Breast epithelium (tissue), 4 donors: ENCODE results near the gene ENOX1. TPM values are rescaled to one million over a fixed set of nuclear protein-coding genes. Genes with fewer than 3 reads are reported as not detected.

Experiments
- DNase-seq, 2 donors: peaks; one replicate each; pipeline ENCODE4 v3.0.0-alpha.2; 2019; ENCODE audit warnings: low spot score in 2 of 2
- H3K27ac ChIP-seq, 2 donors: fragments of 200-600 bp; sonication (generic) in 1 of 2; one replicate each; pipeline ENCODE4 v1.5.1; 2016 to 2019; ENCODE audit warnings: mild to moderate bottlenecking in 1 of 2
- H3K27me3 ChIP-seq, 2 donors: fragments of 200-600 bp; sonication (generic) in 1 of 2; one replicate each; pipeline versions ENCODE4 v1.5.1 to v1.6.0; 2017 to 2019; ENCODE audit warnings: control low read depth in 1 of 2, mild to moderate bottlenecking in 1 of 2
- H3K36me3 ChIP-seq: fragments of 200-600 bp; one replicate; pipeline ENCODE4 v1.5.1; 2019
- H3K4me1 ChIP-seq, 2 donors: fragments of 200-600 bp; sonication (generic); one replicate each; pipeline ENCODE4 v1.5.1; 2016 to 2019; ENCODE audit warnings: control low read depth in 1 of 2
- H3K4me3 ChIP-seq, 3 donors: fragments of 200-600 bp; sonication (generic); 1 replicate in 2 of 3; 2 replicates in 1 of 3; pipeline ENCODE4 v1.5.1; 2016 to 2019; ENCODE audit warnings: mild to moderate bottlenecking in 3 of 3, moderate library complexity in 2 of 3
- H3K9me3 ChIP-seq, 2 donors: fragments of 200-600 bp; sonication (generic) in 1 of 2; one replicate each; pipeline ENCODE4 v1.5.1; 2016 to 2019; ENCODE audit warnings: control low read depth in 1 of 2
- POLR2A ChIP-seq: fragments of 450-650 bp; IDR thresholded peaks from one replicate; pipeline ENCODE4 v1.6.1; 2016; ENCODE audit warnings: antibody characterized with exemption, mild to moderate bottlenecking, moderate library complexity
- POLR2AphosphoS5 ChIP-seq, 3 donors: sonication (generic); formaldehyde crosslinking; IDR thresholded peaks; one replicate each; pipeline ENCODE4 v1.6.1; 2017; ENCODE audit warnings: antibody characterized with exemption in 3 of 3
- intact Hi-C: fragments of 100-400 bp; cut with DNase I; formaldehyde crosslinking; loops from one replicate; pipeline ENCODE4 v1.15.1; 2023; ENCODE audit warnings: low total_unique reads
- total RNA-seq, 3 donors: library from RNA; depleted of rRNA; stranded (reverse); fragments of >200 nt; gene quantifications; one replicate each; pipeline ENCODE4 v1.1.0, GENCODE V29; 2016
- TF ChIP-seq, protein P1 (sequence below), 3 donors: fragments of 450-650 bp; IDR thresholded peaks; one replicate each; pipeline ENCODE4 v1.5.1; 2016 to 2017; ENCODE audit warnings: antibody characterized with exemption in 3 of 3, mild to moderate bottlenecking in 3 of 3, moderate library complexity in 3 of 3

Gene ENOX1
- total RNA-seq, 3 donors from 2014 or later, result 1.9 to 2.3 (median 2.0) TPM

DNA sequence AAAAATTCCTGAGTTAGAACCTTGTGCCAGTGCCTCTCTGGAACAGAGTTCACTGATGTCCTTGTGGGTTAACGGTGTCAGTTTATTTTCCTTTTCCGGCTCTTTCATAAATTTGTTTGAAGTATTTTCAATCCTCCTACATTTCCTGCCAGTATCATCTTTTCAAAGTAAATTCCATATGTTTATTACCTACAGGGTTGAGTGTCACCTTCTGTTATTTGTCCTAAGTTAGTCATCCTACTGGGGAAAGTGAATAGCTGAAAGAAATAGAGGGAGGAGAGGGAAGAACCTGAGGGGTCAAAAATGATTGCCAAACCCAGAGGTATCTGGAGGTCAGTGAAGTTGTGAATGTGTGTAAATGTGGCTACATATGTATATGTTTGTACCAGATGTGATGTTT is 582.2 kb downstream of the ENOX1 start:
- H3K27me3 ChIP-seq, result no peaks in the 10 kb centered on the region
- no peaks in the 10 kb centered on the region for H3K36me3 ChIP-seq
- H3K4me3 ChIP-seq, result no peak overlapping the region
- DNase-seq, result no peak
- TF ChIP-seq, protein P1, sequence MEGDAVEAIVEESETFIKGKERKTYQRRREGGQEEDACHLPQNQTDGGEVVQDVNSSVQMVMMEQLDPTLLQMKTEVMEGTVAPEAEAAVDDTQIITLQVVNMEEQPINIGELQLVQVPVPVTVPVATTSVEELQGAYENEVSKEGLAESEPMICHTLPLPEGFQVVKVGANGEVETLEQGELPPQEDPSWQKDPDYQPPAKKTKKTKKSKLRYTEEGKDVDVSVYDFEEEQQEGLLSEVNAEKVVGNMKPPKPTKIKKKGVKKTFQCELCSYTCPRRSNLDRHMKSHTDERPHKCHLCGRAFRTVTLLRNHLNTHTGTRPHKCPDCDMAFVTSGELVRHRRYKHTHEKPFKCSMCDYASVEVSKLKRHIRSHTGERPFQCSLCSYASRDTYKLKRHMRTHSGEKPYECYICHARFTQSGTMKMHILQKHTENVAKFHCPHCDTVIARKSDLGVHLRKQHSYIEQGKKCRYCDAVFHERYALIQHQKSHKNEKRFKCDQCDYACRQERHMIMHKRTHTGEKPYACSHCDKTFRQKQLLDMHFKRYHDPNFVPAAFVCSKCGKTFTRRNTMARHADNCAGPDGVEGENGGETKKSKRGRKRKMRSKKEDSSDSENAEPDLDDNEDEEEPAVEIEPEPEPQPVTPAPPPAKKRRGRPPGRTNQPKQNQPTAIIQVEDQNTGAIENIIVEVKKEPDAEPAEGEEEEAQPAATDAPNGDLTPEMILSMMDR (IDR thresholded peaks at IDR 0.05), result no peak
- TF ChIP-seq POLR2A (no peak), POLR2AphosphoS5 (IDR thresholded peaks at IDR 0.05) (no peak)
- H3K9me3 ChIP-seq, result peaks cover 4 to 10% of the 10 kb centered on the region in 2 donors
- no peak overlapping the region for H3K27ac ChIP-seq
- no peaks in the 10 kb centered on the region for H3K4me1 ChIP-seq
- intact Hi-C loops, result no loop called here

DNA sequence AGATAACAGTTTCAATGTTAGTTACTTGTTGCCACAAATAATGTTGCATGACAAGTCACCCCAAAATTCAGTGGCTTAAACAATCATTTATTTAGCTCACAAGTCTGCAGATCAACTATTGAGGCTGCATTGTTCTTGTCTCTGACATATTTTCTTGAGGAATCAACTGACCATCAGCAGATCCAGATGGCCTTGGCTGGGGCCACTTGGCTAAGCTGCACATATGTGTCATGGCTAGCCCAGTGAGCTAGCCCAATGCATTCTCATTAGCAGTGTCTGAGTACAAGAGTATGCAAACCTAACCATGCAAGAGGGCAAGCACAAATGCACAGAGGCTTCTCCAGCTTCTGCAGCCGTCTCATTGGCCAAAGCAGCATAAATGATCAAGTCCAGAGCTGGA is 583.0 kb downstream of the ENOX1 start:
- intact Hi-C loops, result no loop called here
- TF ChIP-seq POLR2A (no peak), POLR2AphosphoS5 (IDR thresholded peaks at IDR 0.05) (no peak)
- TF ChIP-seq, protein P1 (IDR thresholded peaks at IDR 0.05), result no peak
- Histone ChIP-seq H3K9me3 (peaks cover 4 to 10% of the 10 kb centered on the region in 2 donors), H3K27ac (no peak overlapping the region), H3K4me3 (no peak overlapping the region), H3K36me3 (no peaks in the 10 kb centered on the region), H3K27me3 (no peaks in the 10 kb centered on the region), H3K4me1 (no peaks in the 10 kb centered on the region)
- no peak for DNase-seq

DNA sequence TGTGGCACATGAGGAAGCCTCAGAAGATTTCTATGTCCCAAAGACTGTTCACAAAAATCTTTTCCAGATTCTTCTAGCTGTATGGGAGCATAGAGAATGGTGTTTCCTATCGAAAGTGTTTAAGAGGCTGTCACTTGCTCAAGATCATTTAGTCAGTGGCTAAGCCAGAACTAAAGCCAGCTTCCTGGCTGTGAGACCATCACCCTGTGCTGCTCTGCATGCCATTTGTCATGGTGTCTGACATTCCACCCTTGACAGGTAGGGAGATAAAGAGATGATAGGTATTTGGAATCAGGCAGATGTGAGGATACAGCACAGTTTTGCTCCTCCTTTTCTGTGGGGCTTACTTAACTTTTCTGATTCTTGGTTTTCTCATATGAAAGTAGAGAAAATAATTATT is 586.0 kb downstream of the ENOX1 start:
- H3K4me3 ChIP-seq, result no peak overlapping the region
- no peaks in the 10 kb centered on the region for H3K36me3 ChIP-seq
- no peaks in the 10 kb centered on the region for H3K27me3 ChIP-seq
- no peaks in the 10 kb centered on the region for H3K4me1 ChIP-seq
- H3K27ac ChIP-seq, result no peak overlapping the region
- intact Hi-C loops, result no loop called here
- DNase-seq, result no peak
- TF ChIP-seq, protein P1 (IDR thresholded peaks at IDR 0.05), result no peak
- TF ChIP-seq POLR2AphosphoS5 (IDR thresholded peaks at IDR 0.05) (no peak), POLR2A (no peak)
- H3K9me3 ChIP-seq, result peaks cover 4 to 10% of the 10 kb centered on the region in 2 donors

DNA sequence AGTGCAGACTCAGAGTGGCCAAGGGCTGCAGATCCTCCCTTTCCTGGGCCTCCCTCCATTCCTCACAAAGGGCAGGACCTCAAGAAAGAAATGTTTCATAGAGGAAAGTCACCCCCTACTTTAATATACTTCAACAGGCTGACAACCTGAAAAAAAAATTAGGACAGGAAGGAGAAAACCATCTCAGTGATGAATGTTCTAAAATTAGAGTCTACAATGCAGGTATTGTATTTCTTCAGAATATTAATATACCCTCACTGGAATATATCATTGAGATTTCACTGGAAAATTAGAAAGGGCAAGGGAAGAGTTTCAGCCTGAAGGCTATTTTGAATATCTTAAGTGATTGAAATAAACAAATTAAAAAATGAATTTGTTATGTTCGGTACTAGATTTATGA is 586.5 kb downstream of the ENOX1 start:
- no peak for DNase-seq
- H3K9me3 ChIP-seq, result peaks cover 4 to 10% of the 10 kb centered on the region in 2 donors
- no peak overlapping the region for H3K4me3 ChIP-seq
- no peak for TF ChIP-seq POLR2AphosphoS5 (IDR thresholded peaks at IDR 0.05)
- TF ChIP-seq, protein P1 (IDR thresholded peaks at IDR 0.05), result no peak
- TF ChIP-seq POLR2A, result no peak
- H3K27me3 ChIP-seq, result no peaks in the 10 kb centered on the region
- H3K27ac ChIP-seq, result no peak overlapping the region
- H3K4me1 ChIP-seq, result no peaks in the 10 kb centered on the region
- intact Hi-C loops, result no loop called here
- no peaks in the 10 kb centered on the region for H3K36me3 ChIP-seq

DNA sequence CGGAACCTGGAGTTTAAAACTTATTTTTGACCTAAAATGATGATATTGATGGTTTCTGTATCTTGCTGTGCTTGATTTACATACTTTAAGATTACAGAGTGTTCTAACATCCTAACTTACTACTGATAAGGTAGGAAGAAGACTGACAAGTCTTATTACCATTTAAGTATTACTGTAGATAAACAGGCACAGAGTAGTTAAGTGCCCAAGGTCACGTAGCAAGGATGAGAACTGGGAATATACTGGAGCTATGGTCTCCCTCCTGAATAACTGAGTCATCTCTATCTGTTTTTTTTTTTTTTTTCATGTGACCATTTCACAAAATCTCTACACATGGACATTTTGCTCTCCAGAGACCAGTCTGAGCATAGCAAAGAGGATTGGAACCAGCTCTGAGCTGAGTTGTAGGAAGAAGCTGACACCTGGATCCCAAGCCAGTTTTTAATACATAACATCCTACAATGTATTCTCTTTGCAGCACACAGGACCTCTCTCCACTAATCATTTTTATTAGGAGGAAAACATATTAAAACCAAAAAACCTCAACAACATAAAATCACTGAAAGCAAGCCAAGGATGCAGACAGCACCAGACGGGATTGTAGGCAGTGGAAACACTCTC is 589.9 kb downstream of the ENOX1 start:
- H3K27ac ChIP-seq, result peak overlapping the region in 1 of 2 donors; percentile 42
- no peak overlapping the region for H3K4me3 ChIP-seq
- no peaks in the 10 kb centered on the region for H3K9me3 ChIP-seq
- no peaks in the 10 kb centered on the region for H3K36me3 ChIP-seq
- intact Hi-C loops, result no loop called here
- no peak for DNase-seq
- TF ChIP-seq POLR2AphosphoS5 (IDR thresholded peaks at IDR 0.05), result no peak
- TF ChIP-seq POLR2A, result no peak
- TF ChIP-seq, protein P1 (IDR thresholded peaks at IDR 0.05), result no peak
- no peaks in the 10 kb centered on the region for H3K4me1 ChIP-seq
- H3K27me3 ChIP-seq, result no peaks in the 10 kb centered on the region
